Peyer's patch (tissue), 4 donors: ENCODE results near the gene DYRK4.

ENCODE experiments used
- POLR2A ChIP-seq, 2 donors: fragments of 450-650 bp; IDR thresholded peaks; one replicate each; pipeline ENCODE4 v1.5.1; 2017; ENCODE audit warnings: antibody characterized with exemption in 2 of 2, mild to moderate bottlenecking in 2 of 2, moderate library complexity in 2 of 2
- TF ChIP-seq, protein P1 (sequence below), 6 experiments: fragments of 450-650 bp in 4 of 6; fragments of 200-600 bp in 2 of 6; sonication (generic) in 1 of 6; IDR thresholded peaks; one replicate each; pipeline ENCODE4 v1.5.1; 2017 to 2019; ENCODE audit warnings: antibody characterized with exemption in 6 of 6, mild to moderate bottlenecking in 3 of 6, moderate library complexity in 1 of 6

DNA sequence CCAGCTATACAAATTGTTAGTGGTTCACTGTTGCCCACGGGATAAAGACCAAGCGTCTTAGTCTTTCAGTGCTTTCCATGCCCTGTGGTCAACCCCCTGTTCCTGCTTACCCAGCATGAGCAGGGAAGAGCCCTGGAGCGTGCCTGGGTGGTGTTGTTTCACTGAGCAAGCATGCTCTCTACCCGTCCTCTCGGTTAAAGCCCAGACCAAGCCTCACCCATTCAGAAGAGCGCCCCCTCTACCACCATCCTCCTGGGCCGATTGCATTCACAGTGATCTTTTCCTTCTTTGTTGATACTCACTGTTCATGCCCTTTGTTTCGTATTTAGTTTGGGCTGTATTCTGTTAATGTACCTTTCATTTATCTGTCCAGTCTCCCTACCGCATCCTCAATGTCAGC lies 25.1 kb downstream of the DYRK4 start:
- TF ChIP-seq, protein P1, sequence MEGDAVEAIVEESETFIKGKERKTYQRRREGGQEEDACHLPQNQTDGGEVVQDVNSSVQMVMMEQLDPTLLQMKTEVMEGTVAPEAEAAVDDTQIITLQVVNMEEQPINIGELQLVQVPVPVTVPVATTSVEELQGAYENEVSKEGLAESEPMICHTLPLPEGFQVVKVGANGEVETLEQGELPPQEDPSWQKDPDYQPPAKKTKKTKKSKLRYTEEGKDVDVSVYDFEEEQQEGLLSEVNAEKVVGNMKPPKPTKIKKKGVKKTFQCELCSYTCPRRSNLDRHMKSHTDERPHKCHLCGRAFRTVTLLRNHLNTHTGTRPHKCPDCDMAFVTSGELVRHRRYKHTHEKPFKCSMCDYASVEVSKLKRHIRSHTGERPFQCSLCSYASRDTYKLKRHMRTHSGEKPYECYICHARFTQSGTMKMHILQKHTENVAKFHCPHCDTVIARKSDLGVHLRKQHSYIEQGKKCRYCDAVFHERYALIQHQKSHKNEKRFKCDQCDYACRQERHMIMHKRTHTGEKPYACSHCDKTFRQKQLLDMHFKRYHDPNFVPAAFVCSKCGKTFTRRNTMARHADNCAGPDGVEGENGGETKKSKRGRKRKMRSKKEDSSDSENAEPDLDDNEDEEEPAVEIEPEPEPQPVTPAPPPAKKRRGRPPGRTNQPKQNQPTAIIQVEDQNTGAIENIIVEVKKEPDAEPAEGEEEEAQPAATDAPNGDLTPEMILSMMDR (IDR thresholded peaks at IDR 0.05), result no peak
- no peak for TF ChIP-seq POLR2A (IDR thresholded peaks at IDR 0.05)
